Mesenteric fat pad (tissue), 1 donor: ENCODE measurements around the gene SRGAP2C. TPM values are rescaled to one million over a fixed set of nuclear protein-coding genes. Genes with fewer than 3 reads are reported as not detected.
"Not testable (repeated sequence)": the region's sequence is repeated elsewhere in the genome, so short reads cannot be mapped to it uniquely, and the experiment has no call there.

Source experiments
- DNase-seq: peaks from one replicate; pipeline ENCODE4 v3.0.0-alpha.2; 2020; ENCODE audit warnings: low spot score
- total RNA-seq: library from RNA; stranded (reverse); fragmentation: NEBNext Ultra II Directional; extraction: Animal tissue kit (Norgen Biotek cat#: 25700); gene quantifications from one replicate; pipeline ENCODE4 v1.2.1, GENCODE V29; 2021
- donor health status: DM: yes; HTN: yes; CAD: no.

Gene SRGAP2C
- total RNA-seq, 1 donor from 2014 or later: 31.0 TPM

- DNase-seq: no peak
Observed at GRCh38 chr1:121414905-121415304, 230.1 kb downstream of the SRGAP2C start.

DNA sequence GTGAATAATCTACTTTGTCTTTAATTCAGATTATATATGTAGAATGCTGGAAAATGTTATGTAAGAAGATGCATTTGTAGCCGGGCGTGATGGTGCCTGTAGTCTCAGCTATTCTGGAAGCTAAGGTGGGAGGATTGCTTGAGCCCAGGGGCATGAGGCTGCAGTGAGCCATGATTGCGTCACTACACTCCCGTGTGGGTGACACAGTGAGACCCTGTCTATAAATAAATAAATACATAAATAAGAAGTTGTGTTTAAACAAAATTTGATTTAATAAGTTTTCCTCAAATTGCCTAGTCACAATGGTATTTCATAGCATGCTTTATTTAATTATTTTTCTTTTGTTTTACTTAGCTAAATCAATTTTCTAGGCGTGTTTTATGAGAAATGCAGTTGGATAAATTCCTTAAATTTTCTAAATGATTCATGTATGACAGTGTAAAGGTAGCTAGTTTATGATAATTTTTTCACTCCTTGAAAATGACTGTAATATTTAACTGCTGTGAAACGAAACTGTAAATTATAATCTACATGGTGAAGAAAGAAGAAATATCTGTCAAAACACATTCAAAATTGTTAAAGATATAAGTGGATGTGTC, 232.6 kb downstream of the SRGAP2C start:
- DNase-seq: no peak

DNA sequence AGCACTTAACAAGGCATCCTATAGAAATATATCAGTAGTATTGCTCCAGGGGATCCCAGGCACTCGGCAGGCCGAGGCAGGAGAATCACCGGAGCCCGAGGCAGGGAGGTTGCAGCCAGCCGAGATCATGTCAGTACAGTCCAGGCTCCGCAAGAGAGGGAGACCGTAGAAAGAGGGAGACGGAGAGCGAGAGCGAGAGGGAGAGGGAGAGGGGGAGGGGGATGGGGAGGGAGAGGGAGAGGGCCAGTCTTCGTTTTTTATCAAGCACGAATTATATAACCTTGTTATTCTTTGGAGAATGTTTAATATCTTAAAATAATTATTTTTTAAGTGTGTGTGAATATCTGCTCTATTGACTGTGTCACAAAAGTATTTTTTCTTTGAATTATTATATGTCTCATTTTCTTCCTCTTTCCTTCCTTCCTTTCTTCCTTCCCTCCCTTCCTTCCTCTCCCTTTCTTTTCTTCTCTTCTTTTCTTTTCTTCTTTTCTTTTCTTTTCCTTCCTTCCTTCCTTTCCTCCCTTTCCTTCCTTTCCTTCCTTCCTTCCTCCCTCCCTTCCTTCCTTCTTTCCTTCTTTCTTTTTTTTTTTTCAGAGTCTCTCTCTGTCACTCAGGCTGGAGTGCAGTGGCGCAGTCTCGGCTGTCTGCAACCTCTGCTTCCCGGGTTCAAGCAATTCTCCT, 233.7 kb downstream of the SRGAP2C start:
- no peak for DNase-seq

DNA sequence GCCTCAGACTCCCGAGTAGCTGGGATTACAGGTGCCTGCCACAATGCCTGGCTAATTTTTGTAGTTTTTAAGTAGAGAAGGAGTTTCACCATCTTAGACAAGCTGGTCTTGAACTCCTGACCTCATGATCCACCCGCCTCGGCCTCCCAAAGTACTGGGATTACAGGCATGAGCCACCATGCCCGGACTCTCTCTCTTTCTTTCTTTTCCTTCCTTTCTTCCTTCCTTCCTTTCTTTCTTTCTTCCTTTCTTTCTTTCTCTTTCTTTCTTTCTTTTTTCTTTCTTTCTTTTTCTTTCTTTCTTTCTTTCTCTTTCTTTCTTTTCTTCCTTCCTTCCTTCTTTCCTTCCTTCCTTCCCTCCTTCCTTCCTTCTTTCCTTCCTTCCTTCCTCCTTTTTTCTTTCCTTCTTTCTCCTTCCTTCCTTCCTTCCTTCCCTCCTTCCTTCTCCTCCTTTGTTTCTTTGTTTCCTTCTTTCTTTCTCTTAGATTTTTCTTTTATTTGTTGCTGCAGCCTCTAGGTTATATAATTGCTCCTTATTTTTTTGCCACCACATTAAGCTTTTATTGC, 234.4 kb downstream of the SRGAP2C start:
- DNase-seq: not testable (repeated sequence)

GRCh38 chr1:121421490-121421889, 236.7 kb downstream of the SRGAP2C start:
- DNase-seq: not testable (repeated sequence)

- DNase-seq: not testable (repeated sequence)
Observed at GRCh38 chr1:121423956-121424355, 239.2 kb downstream of the SRGAP2C start.

DNA sequence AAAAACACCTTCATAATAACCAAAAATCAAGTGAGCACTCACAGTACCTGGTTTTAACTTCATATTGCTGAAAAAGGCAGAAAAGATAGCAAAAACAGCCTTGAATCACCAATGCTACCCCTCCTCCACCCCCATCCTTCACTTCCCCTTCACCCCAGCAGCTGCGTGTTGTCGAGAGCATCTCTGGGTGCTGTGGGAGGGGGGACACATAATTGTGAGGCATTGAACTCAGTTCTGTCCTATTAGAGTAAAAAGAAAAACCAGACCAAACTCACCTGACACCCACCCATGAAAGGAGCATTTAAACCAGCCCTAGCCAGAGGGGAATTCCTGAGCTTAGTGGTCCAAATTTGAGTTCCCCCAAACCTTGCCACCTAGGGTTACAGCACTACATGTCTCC, 248.7 kb downstream of the SRGAP2C start:
- not testable (repeated sequence) for DNase-seq

- not testable (repeated sequence) for DNase-seq
Observed at GRCh38 chr1:121438862-121439261, 254.1 kb downstream of the SRGAP2C start.

GRCh38 chr1:121440993-121441392, 256.2 kb downstream of the SRGAP2C start:
- DNase-seq: no peak

Other genes starting within 250 kb of the SRGAP2C start
- 1.1 TPM for gene FAM72B, start 635 bp upstream of the SRGAP2C start, total RNA-seq